ENCODE data around the gene ANKRD30A.
"Not testable (repeated sequence)": the region's sequence is repeated elsewhere in the genome, so short reads cannot be mapped to it uniquely, and the experiment has no call there.

ANKRD30A gene

GRCh38 chr10:37236093-37236492 lies 110.7 kb downstream of the ANKRD30A start:
- DNase-seq, result no peak
- intact Hi-C loops (cut with DNase I), result no loop called here

GRCh38 chr10:37240223-37240622 lies 114.8 kb downstream of the ANKRD30A start:
- no peak for DNase-seq
- intact Hi-C loops (cut with DNase I), result no loop called here

- intact Hi-C loops (cut with DNase I), result no loop called here
- DNase-seq, result no peak
These were observed 121.2 kb downstream of the ANKRD30A start for GRCh38 chr10:37246637-37247036.

GRCh38 chr10:37255837-37256236 lies 130.4 kb downstream of the ANKRD30A start:
- DNase-seq; intact Hi-C loops (cut with DNase I): not testable (repeated sequence)

- peak in 1 of 42 donors; percentile 5 for DNase-seq
- intact Hi-C loops (cut with DNase I), result no loop called here
These were observed 137.9 kb downstream of the ANKRD30A start for GRCh38 chr10:37263304-37263703.

GRCh38 chr10:37268266-37268665 lies 142.9 kb downstream of the ANKRD30A start:
- DNase-seq, result no peak
- intact Hi-C loops (cut with DNase I), result no loop called here

- intact Hi-C loops (cut with DNase I), result no loop called here
These were observed 144.3 kb downstream of the ANKRD30A start for GRCh38 chr10:37269554-37270256.

GRCh38 chr10:37275216-37275777 lies 149.9 kb downstream of the ANKRD30A start:
- intact Hi-C loops (cut with DNase I), result no loop called here

More at GRCh38 chr10:37269554-37270256, 144.3 kb downstream of the ANKRD30A start:
- no peak for DNase-seq

GRCh38 chr10:37285063-37285462 lies 159.7 kb downstream of the ANKRD30A start:
- intact Hi-C loops (cut with DNase I), result no loop called here
- DNase-seq, result no peak

More at GRCh38 chr10:37275216-37275777, 149.9 kb downstream of the ANKRD30A start:
- no peak for DNase-seq

GRCh38 chr10:37289833-37290464 lies 164.6 kb downstream of the ANKRD30A start:
- intact Hi-C loops (cut with DNase I), result no loop called here

GRCh38 chr10:37301271-37301670 lies 175.9 kb downstream of the ANKRD30A start:
- intact Hi-C loops (cut with DNase I), result no loop called here
- no peak for DNase-seq

More at GRCh38 chr10:37289833-37290464, 164.6 kb downstream of the ANKRD30A start:
- DNase-seq, result no peak

GRCh38 chr10:37304036-37304435 lies 178.6 kb downstream of the ANKRD30A start:
- DNase-seq, result no peak
- intact Hi-C loops (cut with DNase I), result no loop called here

- intact Hi-C loops (cut with DNase I), result no loop called here
These were observed 189.0 kb downstream of the ANKRD30A start for GRCh38 chr10:37314350-37314749.

GRCh38 chr10:37314862-37315261 lies 189.5 kb downstream of the ANKRD30A start:
- intact Hi-C loops (cut with DNase I), result no loop called here
- no peak for DNase-seq

More at GRCh38 chr10:37314350-37314749, 189.0 kb downstream of the ANKRD30A start:
- DNase-seq, result no peak

GRCh38 chr10:37344413-37344812 lies 219.0 kb downstream of the ANKRD30A start:
- intact Hi-C loops (cut with DNase I), result no loop called here
- no peak for DNase-seq

- no peak for DNase-seq
- intact Hi-C loops (cut with DNase I), result no loop called here
These were observed 254.6 kb downstream of the ANKRD30A start for GRCh38 chr10:37379991-37380390.

- intact Hi-C loops (cut with DNase I), result no loop called here
- no peak for DNase-seq
These were observed 255.9 kb downstream of the ANKRD30A start for GRCh38 chr10:37381271-37381670.

- intact Hi-C loops (cut with DNase I), result no loop called here
- no peak for DNase-seq
These were observed 259.5 kb downstream of the ANKRD30A start for GRCh38 chr10:37384923-37385322.

- intact Hi-C loops (cut with DNase I), result no loop called here
- no peak for DNase-seq
These were observed 265.5 kb downstream of the ANKRD30A start for GRCh38 chr10:37390926-37391325.

- DNase-seq; intact Hi-C loops (cut with DNase I): not testable (repeated sequence)
These were observed 275.4 kb downstream of the ANKRD30A start for GRCh38 chr10:37400774-37401173.
